Gastroesophageal sphincter (tissue), 4 donors: ENCODE measurements around the gene ECE2. TPM values are rescaled to one million over a fixed set of nuclear protein-coding genes. Genes with fewer than 3 reads are reported as not detected.
A peak's percentile ranks its signal among the peaks of the same experiment; 100 is the strongest.

ENCODE experiments used
- ATAC-seq: fragments of 150-250 bp; one replicate; pipeline ENCODE4 v1.9.1; 2016; ENCODE audit warnings: mild to moderate bottlenecking, moderate library complexity
- H3K27ac ChIP-seq, 4 donors: fragments of 200-600 bp; sonication (generic) in 3 of 4; 1 replicate in 3 of 4; 2 replicates in 1 of 4; pipeline ENCODE4 v1.5.1; 2016 to 2019
- H3K27me3 ChIP-seq: fragments of 200-600 bp; sonication (generic); one replicate; pipeline ENCODE4 v1.5.1; 2019
- H3K36me3 ChIP-seq, 2 donors: fragments of 200-600 bp; sonication (generic); one replicate each; pipeline ENCODE4 v1.5.1; 2019; ENCODE audit warnings: control low read depth in 1 of 2
- H3K4me1 ChIP-seq, 3 donors: fragments of 200-600 bp; sonication (generic); 1 replicate in 2 of 3; 2 replicates in 1 of 3; pipeline ENCODE4 v1.5.1; 2016 to 2019; ENCODE audit warnings: control low read depth in 2 of 3
- H3K4me3 ChIP-seq, 2 donors: fragments of 200-600 bp; sonication (generic); one replicate each; pipeline ENCODE4 v1.5.1; 2019; ENCODE audit warnings: mild to moderate bottlenecking in 1 of 2, moderate library complexity in 1 of 2
- H3K9me3 ChIP-seq, 3 donors: fragments of 200-600 bp; sonication (generic); one replicate each; pipeline ENCODE4 v1.5.1; 2017 to 2019; ENCODE audit warnings: control low read depth in 2 of 3
- CTCF ChIP-seq, 4 experiments: fragments of 200-600 bp in 2 of 4; fragments of 450-650 bp in 2 of 4; sonication (generic) in 1 of 4; IDR thresholded peaks; one replicate each; pipeline ENCODE4 v1.5.1; 2017 to 2019; ENCODE audit warnings: antibody characterized with exemption in 4 of 4, mild to moderate bottlenecking in 2 of 4, moderate library complexity in 2 of 4
- EP300 ChIP-seq: sonication (generic); formaldehyde crosslinking; IDR thresholded peaks from one replicate; pipeline ENCODE4 v1.6.1; 2017; ENCODE audit warnings: antibody characterized with exemption, mild to moderate bottlenecking
- POLR2A ChIP-seq, 2 donors: fragments of 450-650 bp; IDR thresholded peaks; one replicate each; pipeline ENCODE4 v1.6.1; 2017; ENCODE audit warnings: antibody characterized with exemption in 2 of 2, mild to moderate bottlenecking in 2 of 2, moderate library complexity in 1 of 2
- POLR2AphosphoS5 ChIP-seq: sonication (generic); formaldehyde crosslinking; IDR thresholded peaks from one replicate; pipeline ENCODE4 v1.6.1; 2017; ENCODE audit warnings: antibody characterized with exemption
- WGBS, 2 donors: methylation state at CpG; one replicate each; pipeline ENCODE4 v1.1.5; 2018; ENCODE audit warnings: low coverage in 1 of 2; 5-methylcytosine and 5-hydroxymethylcytosine counted together
- total RNA-seq, 4 donors: library from RNA; depleted of rRNA; stranded (reverse); fragments of >200 nt; gene quantifications; one replicate each; pipeline ENCODE4 v1.1.0, GENCODE V29; 2016

Gene ECE2
- under 1 TPM; 0.12 to 0.67 (median 0.52) TPM for total RNA-seq

GRCh38 chr3:184275961-184276910 lies at the start of gene ECE2:
ECE2 (plus strand) TSS chr3:184276022; CDS start chr3:184276154, 132 bp downstream.
- ATAC-seq, result no peak
- peak within 1 kb of the TSS in 1 of 2 donors; percentile 24 for H3K4me3 ChIP-seq
- no peak for TF ChIP-seq CTCF (IDR thresholded peaks at IDR 0.05)
- TF ChIP-seq POLR2AphosphoS5, result no peak
- no CpG with 5 or more reads among the region's 65 CpGs for WGBS, 2 donors
- no peaks in the 10 kb centered on the region for H3K36me3 ChIP-seq
- H3K27me3 ChIP-seq, result peaks cover 66% of the 10 kb centered on the region
- peaks cover 0 to 8% (median 0%) of the 10 kb centered on the region in 3 donors for H3K4me1 ChIP-seq
- H3K27ac ChIP-seq, result no peak within 1 kb of the TSS
- H3K9me3 ChIP-seq, result no peaks in the 10 kb centered on the region

GRCh38 chr3:184227481-184227935 lies 48.3 kb upstream of the ECE2 start:
- H3K4me3 ChIP-seq, result no peak overlapping the region
- ATAC-seq, result no peak
- H3K4me1 ChIP-seq, result peaks cover 0 to 29% (median 23%) of the 10 kb centered on the region in 3 donors
- TF ChIP-seq CTCF (IDR thresholded peaks at IDR 0.05), result peak in 2 of 4 experiments; percentile 36 to 73
- TF ChIP-seq POLR2A (IDR thresholded peaks at IDR 0.05), result no peak
- TF ChIP-seq EP300, result no peak
- TF ChIP-seq POLR2AphosphoS5, result no peak
- WGBS, 2 donors, result 30 to 40% methylated on average over 1 to 2 of the region's 2 CpGs
- no peaks in the 10 kb centered on the region for H3K36me3 ChIP-seq
- H3K27ac ChIP-seq, result no peak overlapping the region
- H3K9me3 ChIP-seq, result no peaks in the 10 kb centered on the region
- H3K27me3 ChIP-seq, result peaks cover 84% of the 10 kb centered on the region

GRCh38 chr3:184228376-184229137 lies 47.3 kb upstream of the ECE2 start:
- Histone ChIP-seq H3K27me3 (peaks cover 90% of the 10 kb centered on the region), H3K9me3 (no peaks in the 10 kb centered on the region), H3K4me1 (peaks cover 0 to 29% (median 23%) of the 10 kb centered on the region in 3 donors), H3K36me3 (no peaks in the 10 kb centered on the region), H3K27ac (no peak overlapping the region), H3K4me3 (peak overlapping the region in 1 of 2 donors; percentile 60)
- ATAC-seq, result no peak
- 18% methylated on average over 10 of the region's 12 CpGs; no CpG with 5 or more reads in 1 of the 2 donors for WGBS, 2 donors
- TF ChIP-seq POLR2AphosphoS5 (no peak), EP300 (no peak), CTCF (IDR thresholded peaks at IDR 0.05) (no peak), POLR2A (IDR thresholded peaks at IDR 0.05) (no peak)

- no peaks in the 10 kb centered on the region for H3K9me3 ChIP-seq
- no peaks in the 10 kb centered on the region for H3K36me3 ChIP-seq
- H3K27ac ChIP-seq, result no peak within 1 kb of the TSS
- peaks cover 100% of the 10 kb centered on the region for H3K27me3 ChIP-seq
- no peak for TF ChIP-seq POLR2A (IDR thresholded peaks at IDR 0.05)
- TF ChIP-seq EP300, result no peak
- TF ChIP-seq POLR2AphosphoS5, result no peak
- TF ChIP-seq CTCF (IDR thresholded peaks at IDR 0.05), result peak in 3 of 4 experiments; percentile 30 to 49 (median 38)
- peak within 1 kb of the TSS; percentile 16 to 60 for H3K4me3 ChIP-seq
- ATAC-seq, result peak; percentile 93
- no CpG with 5 or more reads among the region's 66 CpGs for WGBS, 2 donors
- H3K4me1 ChIP-seq, result peaks cover 0 to 29% (median 23%) of the 10 kb centered on the region in 3 donors
Observed at GRCh38 chr3:184229394-184230080, 46.3 kb upstream of the ECE2 start, which contains the start of gene VWA5B2. VWA5B2 (plus strand) TSS chr3:184229585; CDS start chr3:184230529, 944 bp downstream.
